Measurements from ENCODE around the gene CYP4A22.

DNA sequence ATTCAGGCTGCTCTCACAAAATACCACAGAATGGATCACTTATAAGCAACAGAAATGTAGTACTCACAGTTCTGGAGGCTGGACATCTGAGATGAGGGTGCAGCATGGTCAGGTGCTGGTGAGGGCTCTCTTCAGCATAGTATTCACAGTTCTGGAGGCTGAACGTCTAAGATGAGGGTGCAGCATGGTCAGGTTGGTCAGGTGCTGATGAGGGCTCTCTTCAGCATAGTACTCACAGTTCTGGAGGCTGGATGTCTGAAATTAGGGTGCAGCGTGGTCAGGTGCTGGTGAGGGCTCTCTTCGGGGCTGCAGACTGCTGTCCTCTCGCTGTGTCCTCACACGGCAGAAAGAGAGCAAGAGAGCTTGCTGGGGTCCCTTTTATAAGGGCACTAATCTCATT is 35.5 kb downstream of the CYP4A22 start:
- TF ChIP-seq, protein P1, sequence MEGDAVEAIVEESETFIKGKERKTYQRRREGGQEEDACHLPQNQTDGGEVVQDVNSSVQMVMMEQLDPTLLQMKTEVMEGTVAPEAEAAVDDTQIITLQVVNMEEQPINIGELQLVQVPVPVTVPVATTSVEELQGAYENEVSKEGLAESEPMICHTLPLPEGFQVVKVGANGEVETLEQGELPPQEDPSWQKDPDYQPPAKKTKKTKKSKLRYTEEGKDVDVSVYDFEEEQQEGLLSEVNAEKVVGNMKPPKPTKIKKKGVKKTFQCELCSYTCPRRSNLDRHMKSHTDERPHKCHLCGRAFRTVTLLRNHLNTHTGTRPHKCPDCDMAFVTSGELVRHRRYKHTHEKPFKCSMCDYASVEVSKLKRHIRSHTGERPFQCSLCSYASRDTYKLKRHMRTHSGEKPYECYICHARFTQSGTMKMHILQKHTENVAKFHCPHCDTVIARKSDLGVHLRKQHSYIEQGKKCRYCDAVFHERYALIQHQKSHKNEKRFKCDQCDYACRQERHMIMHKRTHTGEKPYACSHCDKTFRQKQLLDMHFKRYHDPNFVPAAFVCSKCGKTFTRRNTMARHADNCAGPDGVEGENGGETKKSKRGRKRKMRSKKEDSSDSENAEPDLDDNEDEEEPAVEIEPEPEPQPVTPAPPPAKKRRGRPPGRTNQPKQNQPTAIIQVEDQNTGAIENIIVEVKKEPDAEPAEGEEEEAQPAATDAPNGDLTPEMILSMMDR (IDR thresholded peaks at IDR 0.05), result no peak
- no peak for TF ChIP-seq ZFX (IDR thresholded peaks at IDR 0.05; ENCODE audit: borderline replicate concordance)

All from 22Rv1 (cell line).